ENCODE results near the gene ISM1. TPM values are rescaled to one million over a fixed set of nuclear protein-coding genes. Genes with fewer than 3 reads are reported as not detected.

ISM1 gene
- total RNA-seq, 1 experiment from 2014 or later = 0.20 TPM

GRCh38 chr20:13255356-13255755, 34.3 kb downstream of the ISM1 start:
- Histone ChIP-seq H4K8ac (replicated peaks; ENCODE audit: insufficient read length, low read depth, low read length) (no peak overlapping the region), H3K4ac (ENCODE audit: low read depth, low read length) (no peak overlapping the region), H3K4me1 (ENCODE audit: insufficient read depth, low read length) (no peaks in the 10 kb centered on the region), H3K18ac (ENCODE audit: insufficient read length, low read depth, low read length) (no peak overlapping the region), H4K91ac (ENCODE audit: insufficient read length, low read depth, low read length) (no peak overlapping the region), H2AFZ (ENCODE audit: low read length) (no peak overlapping the region), H3K9me3 (ENCODE audit: control insufficient read depth, low read depth, low read length) (no peaks in the 10 kb centered on the region), H3K23me2 (ENCODE audit: insufficient read length, low read depth, low read length, poor library complexity, severe bottlenecking) (no peaks in the 10 kb centered on the region), H2BK15ac (ENCODE audit: low read depth, low read length) (no peak overlapping the region), H3K4me2 (ENCODE audit: insufficient read depth, insufficient read length, low read length) (no peak overlapping the region), H4K20me1 (ENCODE audit: control insufficient read depth, insufficient read depth, insufficient read length) (no peaks in the 10 kb centered on the region), H4K5ac (ENCODE audit: insufficient read length, low read depth, low read length) (no peak overlapping the region), H3K23ac (ENCODE audit: insufficient read length, low read depth, low read length) (no peak overlapping the region), H3T11ph (ENCODE audit: low read length) (no peak overlapping the region), H2BK12ac (ENCODE audit: insufficient read length, low read depth, low read length) (no peak overlapping the region), H3K27ac (ENCODE audit: insufficient read length, low read depth, low read length) (no peak overlapping the region), H3K14ac (ENCODE audit: insufficient read depth, low read length) (no peak overlapping the region), H3K27me3 (ENCODE audit: insufficient read depth, low read length) (no peaks in the 10 kb centered on the region), H2AK5ac (ENCODE audit: insufficient read length, low read length) (no peak overlapping the region), H3K56ac (ENCODE audit: insufficient read length, low read depth, low read length) (no peak overlapping the region), H3K79me2 (ENCODE audit: insufficient read depth, low read length) (no peaks in the 10 kb centered on the region), H2BK20ac (ENCODE audit: low read depth, low read length, poor library complexity, severe bottlenecking) (no peak overlapping the region), H2BK120ac (ENCODE audit: low read depth, low read length, poor library complexity, severe bottlenecking) (no peak overlapping the region), H2BK5ac (ENCODE audit: insufficient read length, low read length) (no peak overlapping the region), H3K79me1 (ENCODE audit: insufficient read depth, low read depth, low read length, poor library complexity, severe bottlenecking) (no peaks in the 10 kb centered on the region), H3K9ac (ENCODE audit: extremely low read depth, insufficient read length, low read length) (no peak overlapping the region)
- Mint-ChIP-seq H3K36me3 (ENCODE audit: insufficient read depth in 1 of 3, low read depth in 3 of 3) (no peaks in the 10 kb centered on the region; a peak in 1 of 7 replicates), H3K9me3 (no peaks in the 10 kb centered on the region; a peak in 1 of 5 replicates), H3K27me3 (ENCODE audit: low read depth) (no peaks in the 10 kb centered on the region; the same call in none of the 2 replicates), H3K4me1 (no peaks in the 10 kb centered on the region), H3K27ac (no peak overlapping the region), H3K4me3 (no peak overlapping the region)
- DNase-seq = no peak
- WGBS (ENCODE audit: extremely low coverage, insufficient read length, low lambda C conversion rate) = no CpG with 5 or more reads among the region's 1 CpG
- TF ChIP-seq, protein P1, sequence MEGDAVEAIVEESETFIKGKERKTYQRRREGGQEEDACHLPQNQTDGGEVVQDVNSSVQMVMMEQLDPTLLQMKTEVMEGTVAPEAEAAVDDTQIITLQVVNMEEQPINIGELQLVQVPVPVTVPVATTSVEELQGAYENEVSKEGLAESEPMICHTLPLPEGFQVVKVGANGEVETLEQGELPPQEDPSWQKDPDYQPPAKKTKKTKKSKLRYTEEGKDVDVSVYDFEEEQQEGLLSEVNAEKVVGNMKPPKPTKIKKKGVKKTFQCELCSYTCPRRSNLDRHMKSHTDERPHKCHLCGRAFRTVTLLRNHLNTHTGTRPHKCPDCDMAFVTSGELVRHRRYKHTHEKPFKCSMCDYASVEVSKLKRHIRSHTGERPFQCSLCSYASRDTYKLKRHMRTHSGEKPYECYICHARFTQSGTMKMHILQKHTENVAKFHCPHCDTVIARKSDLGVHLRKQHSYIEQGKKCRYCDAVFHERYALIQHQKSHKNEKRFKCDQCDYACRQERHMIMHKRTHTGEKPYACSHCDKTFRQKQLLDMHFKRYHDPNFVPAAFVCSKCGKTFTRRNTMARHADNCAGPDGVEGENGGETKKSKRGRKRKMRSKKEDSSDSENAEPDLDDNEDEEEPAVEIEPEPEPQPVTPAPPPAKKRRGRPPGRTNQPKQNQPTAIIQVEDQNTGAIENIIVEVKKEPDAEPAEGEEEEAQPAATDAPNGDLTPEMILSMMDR (conservative IDR thresholded peaks at IDR 0.05) = no peak

All from H9 (cell line).